GM23338 (cell line): Measurements from ENCODE around the gene MED27. TPM values are rescaled to one million over a fixed set of nuclear protein-coding genes. Genes with fewer than 3 reads are reported as not detected.

Source experiments
- ATAC-seq: fragments of 200-7000 bp; cut with Tn5 transposase; 3 replicates; pipeline ENCODE4 v1.9.1; 2020
- DNase-seq: peaks from one replicate; pipeline ENCODE4 v3.0.0-alpha.2; 2015; ENCODE audit warnings: low spot score
- H2AFZ ChIP-seq: fragments of 200-600 bp; sonication (generic); 2 replicates; pipeline ENCODE4 v1.8.0; 2016; ENCODE audit warnings: antibody characterized with exemption, mild to moderate bottlenecking, moderate library complexity
- H3F3A ChIP-seq: fragments of 200-600 bp; sonication (generic); replicated peaks from 2 replicates; pipeline ENCODE4 v1.8.0; 2017; ENCODE audit warnings: antibody characterized with exemption, mixed run types, low read depth
- H3K27ac ChIP-seq: fragments of 200-600 bp; sonication (generic); 2 replicates; pipeline ENCODE4 v1.6.1; 2016; ENCODE audit warnings: low read depth
- H3K27me3 ChIP-seq: fragments of 200-600 bp; sonication (generic); 2 replicates; pipeline ENCODE4 v1.8.0; 2016; ENCODE audit warnings: mild to moderate bottlenecking, mixed run types, moderate library complexity; ENCODE audit not compliant: insufficient read depth
- H3K36me3 ChIP-seq: fragments of 200-600 bp; sonication (generic); 2 replicates; pipeline ENCODE4 v1.8.0; 2016; ENCODE audit warnings: mild to moderate bottlenecking; ENCODE audit not compliant: insufficient read depth
- H3K4me1 ChIP-seq: fragments of 200-600 bp; sonication (generic); 2 replicates; pipeline ENCODE4 v1.8.0; 2016; ENCODE audit warnings: mild to moderate bottlenecking, moderate library complexity; ENCODE audit not compliant: insufficient read depth
- H3K4me2 ChIP-seq: fragments of 200-600 bp; sonication (generic); 2 replicates; pipeline ENCODE4 v1.7.1; 2017; ENCODE audit warnings: mixed run types
- H3K4me3 ChIP-seq: fragments of 200-600 bp; sonication (generic); 2 replicates; pipeline ENCODE4 v1.6.1; 2016; ENCODE audit warnings: mixed run types
- H3K79me2 ChIP-seq: fragments of 200-600 bp; sonication (generic); replicated peaks from 2 replicates; pipeline ENCODE4 v1.8.0; 2017; ENCODE audit warnings: mild to moderate bottlenecking; ENCODE audit not compliant: insufficient read depth
- H3K9me2 ChIP-seq: fragments of 200-600 bp; sonication (generic); 2 replicates; pipeline ENCODE4 v1.8.0; 2017; ENCODE audit not compliant: insufficient read depth
- H4K20me1 ChIP-seq: fragments of 200-600 bp; sonication (generic); replicated peaks from 2 replicates; pipeline ENCODE4 v1.8.0; 2017; ENCODE audit warnings: mild to moderate bottlenecking; ENCODE audit not compliant: insufficient read depth
- H3K27ac Mint-ChIP-seq: 2 replicates; pipeline ENCODE4 v1.8.0; 2020; ENCODE audit warnings: inconsistent platforms, mild to moderate bottlenecking, moderate library complexity, mixed read lengths
- H3K27me3 Mint-ChIP-seq: 3 replicates; pipeline ENCODE4 v1.8.0; 2022; ENCODE audit warnings: low read depth, mild to moderate bottlenecking, moderate library complexity, mixed read lengths, inconsistent platforms; ENCODE audit not compliant: insufficient read depth, poor library complexity
- H3K36me3 Mint-ChIP-seq: 3 replicates; pipeline ENCODE4 v1.8.0; 2021; ENCODE audit warnings: low read depth, mild to moderate bottlenecking, inconsistent platforms, moderate library complexity, mixed read lengths
- H3K4me1 Mint-ChIP-seq: 3 replicates; pipeline ENCODE4 v1.8.0; 2020; ENCODE audit warnings: mild to moderate bottlenecking, inconsistent platforms, mixed read lengths
- H3K4me3 Mint-ChIP-seq: 3 replicates; pipeline ENCODE4 v1.8.0; 2021; ENCODE audit warnings: moderate library complexity, mild to moderate bottlenecking, inconsistent platforms, mixed read lengths
- H3K9me3 Mint-ChIP-seq: 3 replicates; pipeline ENCODE4 v1.8.0; 2020; ENCODE audit warnings: moderate library complexity, mild to moderate bottlenecking, inconsistent platforms, mixed read lengths
- CREB1 ChIP-seq: fragments of 250-450 bp; sonication (Bioruptor Pico); IDR thresholded peaks from 2 replicates; pipeline ENCODE4 v1.5.0; 2020; ENCODE audit warnings: low read depth, mild to moderate bottlenecking, moderate library complexity
- CTCF ChIP-seq, 2 experiments: fragments of 200-600 bp in 1 of 2; sonication (generic) in 1 of 2; conservative IDR thresholded peaks; 2 replicates each; pipeline versions ENCODE4 v1.5.1 to v1.6.1; 2016 to 2017; ENCODE audit warnings: antibody characterized with exemption in 2 of 2, low read depth in 2 of 2, mild to moderate bottlenecking in 2 of 2, moderate library complexity in 1 of 2
- ETS1 ChIP-seq: IDR thresholded peaks from 2 replicates; pipeline ENCODE4 v1.6.1; 2016; ENCODE audit warnings: antibody characterized with exemption
- EZH2 ChIP-seq: fragments of 200-600 bp; sonication (generic); IDR thresholded peaks from one replicate; pipeline ENCODE4 v1.8.0; 2017; ENCODE audit warnings: antibody characterized with exemption, mild to moderate bottlenecking, low read depth; ENCODE audit not compliant: unreplicated experiment
- EZH2phosphoT487 ChIP-seq: fragments of 200-600 bp; sonication (generic); IDR thresholded peaks from one replicate; pipeline ENCODE4 v1.8.1; 2018; ENCODE audit warnings: antibody characterized with exemption; ENCODE audit not compliant: unreplicated experiment
- JUNB ChIP-seq: IDR thresholded peaks from one replicate; pipeline ENCODE4 v1.6.1; 2016; ENCODE audit warnings: antibody characterized with exemption; ENCODE audit not compliant: unreplicated experiment
- NANOG ChIP-seq: IDR thresholded peaks from 2 replicates; pipeline ENCODE4 v1.6.1; 2016; ENCODE audit warnings: antibody characterized with exemption, borderline replicate concordance
- POLR2AphosphoS5 ChIP-seq: IDR thresholded peaks from 2 replicates; pipeline ENCODE4 v1.6.1; 2016; ENCODE audit warnings: antibody characterized with exemption, low read depth
- REST ChIP-seq: IDR thresholded peaks from one replicate; pipeline ENCODE4 v1.6.1; 2018; ENCODE audit warnings: antibody characterized with exemption; ENCODE audit not compliant: unreplicated experiment
- STAT1 ChIP-seq: IDR thresholded peaks from one replicate; pipeline ENCODE4 v1.6.1; 2016; ENCODE audit warnings: antibody characterized with exemption; ENCODE audit not compliant: unreplicated experiment
- ZNF114 ChIP-seq: fragments of 250-450 bp; sonication (Bioruptor Pico); IDR thresholded peaks from 2 replicates; pipeline ENCODE4 v1.5.0; 2020; ENCODE audit warnings: mild to moderate bottlenecking, moderate library complexity
- ZNF331 ChIP-seq: fragments of 250-450 bp; sonication (Bioruptor Pico); IDR thresholded peaks from 2 replicates; pipeline ENCODE4 v1.5.0; 2020; ENCODE audit warnings: low read depth, mild to moderate bottlenecking, moderate library complexity
- ZNF462 ChIP-seq: fragments of 250-450 bp; sonication (Bioruptor Pico); IDR thresholded peaks from 2 replicates; pipeline ENCODE4 v1.5.0; 2020; ENCODE audit warnings: mild to moderate bottlenecking, moderate library complexity
- polyA plus RNA-seq: library from polyadenylated mRNA; unstranded; fragments of >200 nt; fragmentation: Nextera tagmentation; extraction: Ambion mirVana; gene quantifications from 2 replicates; pipeline ENCODE4 v1.2.1, GENCODE V29; 2016
- total RNA-seq: library from RNA; depleted of rRNA; stranded (reverse); fragments of >200 nt; shearing (Covaris generic); gene quantifications from 2 replicates; pipeline ENCODE4 v1.2.3, GENCODE V29; 2014

The MED27 gene
- total and polyA plus RNA-seq, 2 experiments from 2014 or later, result 30.6 to 35.0 TPM

GRCh38 chr9:131835151-131835910, 244.3 kb downstream of the MED27 start:
- Histone ChIP-seq H4K20me1 (no peaks in the 10 kb centered on the region), H3K27ac (no peak overlapping the region), H3K4me2 (no peak overlapping the region), H3F3A (no peaks in the 10 kb centered on the region), H3K4me1 (peaks cover 7% of the 10 kb centered on the region; the same call in 1 of the 2 replicates), H3K36me3 (no peaks in the 10 kb centered on the region), H3K4me3 (no peak overlapping the region), H3K9me2 (no peaks in the 10 kb centered on the region), H2AFZ (peak overlapping the region; percentile 63), H3K79me2 (no peaks in the 10 kb centered on the region), H3K27me3 (no peaks in the 10 kb centered on the region)
- Mint-ChIP-seq H3K4me1 (peaks cover 13% of the 10 kb centered on the region), H3K27me3 (peaks cover 8% of the 10 kb centered on the region), H3K27ac (no peak overlapping the region), H3K4me3 (no peak overlapping the region), H3K36me3 (0 out of 3 replicates have a peak, but pooled peaks cover 3% of the 10 kb centered on the region), H3K9me3 (peaks cover 9% of the 10 kb centered on the region)
- TF ChIP-seq CTCF (conservative IDR thresholded peaks at IDR 0.05; ENCODE audit: low read depth in 2 of 2), result no peak
- TF ChIP-seq EZH2phosphoT487, result no peak
- no peak for TF ChIP-seq NANOG
- TF ChIP-seq EZH2, result no peak
- TF ChIP-seq REST, result no peak
- no peak for TF ChIP-seq ETS1
- no peak for TF ChIP-seq CREB1 (CRISPR knock-in tag)
- TF ChIP-seq ZNF114 (CRISPR knock-in tag), result no peak
- TF ChIP-seq POLR2AphosphoS5, result no peak
- no peak for TF ChIP-seq ZNF331 (CRISPR knock-in tag)
- no peak for TF ChIP-seq STAT1
- TF ChIP-seq JUNB, result no peak
- TF ChIP-seq ZNF462 (CRISPR knock-in tag), result no peak
- peak; percentile 41 for DNase-seq
- peak; percentile 10 for ATAC-seq
